HFF-Myc (cell line): ENCODE results near the gene SBF2.

Experiments
- DNase-seq: peaks from one replicate; pipeline ENCODE4 v3.0.0-alpha.2; 2011; ENCODE audit warnings: low read depth; ENCODE audit errors: extremely low read depth
- H3K4me3 ChIP-seq: replicated peaks from 2 replicates; pipeline ENCODE4 v1.5.1; 2011; ENCODE audit warnings: low read depth, mild to moderate bottlenecking, control low read depth, low read length
- TF ChIP-seq, protein P1 (sequence below): IDR thresholded peaks from 2 replicates; pipeline ENCODE4 v1.5.1; 2012; ENCODE audit warnings: mild to moderate bottlenecking, low read depth, low read length, control low read depth; ENCODE audit errors: missing control alignments

Gene SBF2

DNA sequence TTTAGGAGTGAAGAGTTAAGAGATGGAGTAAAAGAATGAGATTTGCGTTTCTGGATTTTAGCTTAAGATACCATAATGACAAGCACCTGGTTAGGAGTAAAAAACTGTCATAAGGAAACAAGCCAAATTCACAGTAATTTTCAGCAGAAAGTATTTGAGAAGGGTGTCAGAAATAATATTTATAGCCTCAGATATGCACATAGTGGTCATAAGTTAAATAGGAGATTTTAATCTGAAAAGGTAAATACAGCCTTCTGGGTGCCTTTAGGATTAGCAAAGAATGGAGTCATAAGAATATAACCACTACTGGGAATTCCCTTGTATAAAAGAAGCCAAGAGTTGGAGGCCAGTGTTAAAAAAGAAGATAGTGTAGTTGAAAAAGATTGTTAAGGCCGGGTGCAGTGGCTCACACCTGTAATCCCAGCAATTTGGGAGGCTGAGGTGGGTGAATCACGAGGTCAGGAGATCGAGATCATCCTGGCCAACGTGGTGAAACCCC is 470.1 kb downstream of the SBF2 start:
- no peak for DNase-seq
- no peak overlapping the region for H3K4me3 ChIP-seq
- TF ChIP-seq, protein P1, sequence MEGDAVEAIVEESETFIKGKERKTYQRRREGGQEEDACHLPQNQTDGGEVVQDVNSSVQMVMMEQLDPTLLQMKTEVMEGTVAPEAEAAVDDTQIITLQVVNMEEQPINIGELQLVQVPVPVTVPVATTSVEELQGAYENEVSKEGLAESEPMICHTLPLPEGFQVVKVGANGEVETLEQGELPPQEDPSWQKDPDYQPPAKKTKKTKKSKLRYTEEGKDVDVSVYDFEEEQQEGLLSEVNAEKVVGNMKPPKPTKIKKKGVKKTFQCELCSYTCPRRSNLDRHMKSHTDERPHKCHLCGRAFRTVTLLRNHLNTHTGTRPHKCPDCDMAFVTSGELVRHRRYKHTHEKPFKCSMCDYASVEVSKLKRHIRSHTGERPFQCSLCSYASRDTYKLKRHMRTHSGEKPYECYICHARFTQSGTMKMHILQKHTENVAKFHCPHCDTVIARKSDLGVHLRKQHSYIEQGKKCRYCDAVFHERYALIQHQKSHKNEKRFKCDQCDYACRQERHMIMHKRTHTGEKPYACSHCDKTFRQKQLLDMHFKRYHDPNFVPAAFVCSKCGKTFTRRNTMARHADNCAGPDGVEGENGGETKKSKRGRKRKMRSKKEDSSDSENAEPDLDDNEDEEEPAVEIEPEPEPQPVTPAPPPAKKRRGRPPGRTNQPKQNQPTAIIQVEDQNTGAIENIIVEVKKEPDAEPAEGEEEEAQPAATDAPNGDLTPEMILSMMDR: no peak

DNA sequence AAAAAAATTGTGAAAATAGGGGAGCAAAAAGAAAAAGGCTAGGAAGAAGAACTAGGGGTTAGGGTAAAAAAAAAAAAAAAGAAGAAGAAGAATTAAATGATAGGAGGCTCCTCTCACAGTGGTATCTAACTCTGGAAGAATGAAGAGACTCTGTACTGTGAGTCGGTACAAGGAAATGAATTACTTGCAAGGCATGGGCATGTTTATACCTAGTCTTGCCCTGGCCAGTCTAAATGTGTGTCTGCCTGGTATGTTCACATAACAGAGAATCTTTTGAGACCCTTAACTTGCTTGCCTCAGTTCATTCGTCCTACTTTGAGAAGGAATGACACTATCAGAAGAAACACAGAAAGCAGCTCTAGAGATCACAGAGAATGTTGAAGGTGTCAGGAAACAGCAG is 470.6 kb downstream of the SBF2 start:
- no peak for DNase-seq

DNA sequence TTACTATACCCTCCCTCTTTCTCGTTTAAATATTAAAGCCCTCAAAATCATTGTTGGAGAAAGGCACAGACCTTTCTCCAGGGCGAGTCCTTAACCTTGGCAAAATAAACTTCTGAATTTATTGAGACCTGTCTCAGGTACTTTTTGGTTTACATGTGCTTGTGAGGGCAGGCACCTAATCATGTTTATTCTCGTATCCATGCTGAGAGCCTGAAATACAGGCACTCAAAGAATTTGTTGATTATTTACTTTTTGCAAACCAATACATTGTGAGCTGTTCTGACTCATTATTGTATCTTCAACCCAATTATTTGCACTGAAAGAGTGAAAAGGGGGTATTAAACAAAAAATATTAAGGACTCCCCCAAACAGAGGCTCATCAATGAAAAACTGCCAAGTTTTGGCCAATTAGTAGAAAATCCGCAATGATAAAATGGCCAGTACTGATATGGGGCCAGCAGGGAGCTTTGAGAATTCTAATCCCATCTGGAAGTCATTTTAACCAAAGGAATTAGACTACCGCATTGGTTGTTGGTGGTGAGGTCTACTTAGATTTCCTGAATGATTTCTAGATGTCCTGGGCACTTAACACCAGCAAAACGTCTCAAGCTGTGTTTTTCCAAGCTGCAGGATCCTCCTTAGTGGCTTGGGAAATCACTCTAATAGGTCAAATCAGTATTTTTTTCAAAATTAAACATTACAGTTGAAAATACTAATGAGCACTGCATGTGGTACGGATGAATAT is 472.8 kb downstream of the SBF2 start:
- DNase-seq: peak; percentile 84
- H3K4me3 ChIP-seq: no peak overlapping the region
- TF ChIP-seq, protein P1: no peak

More for the DNA sequence above, 470.6 kb downstream of the SBF2 start:
- TF ChIP-seq, protein P1: no peak
- H3K4me3 ChIP-seq: no peak overlapping the region

DNA sequence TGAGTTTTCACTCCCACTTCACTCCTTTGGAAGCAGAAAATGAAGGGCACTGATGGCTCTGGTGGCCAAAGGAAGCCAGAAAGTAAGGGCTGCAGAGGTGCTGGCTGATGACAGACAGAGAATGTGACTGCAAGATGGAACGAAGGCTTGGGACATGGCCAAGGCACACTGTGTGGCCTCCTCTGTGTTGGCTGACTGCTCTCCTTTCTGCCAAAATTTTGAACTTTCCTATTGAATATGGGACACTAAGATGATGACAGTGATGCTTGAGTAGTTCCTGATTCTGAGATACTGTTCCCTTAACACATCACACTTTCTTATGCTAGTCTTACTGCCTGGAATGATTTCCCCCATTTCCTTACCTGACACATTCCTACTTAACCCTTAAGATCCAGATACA is 473.8 kb downstream of the SBF2 start:
- DNase-seq: no peak
- no peak overlapping the region for H3K4me3 ChIP-seq
- TF ChIP-seq, protein P1: no peak

DNA sequence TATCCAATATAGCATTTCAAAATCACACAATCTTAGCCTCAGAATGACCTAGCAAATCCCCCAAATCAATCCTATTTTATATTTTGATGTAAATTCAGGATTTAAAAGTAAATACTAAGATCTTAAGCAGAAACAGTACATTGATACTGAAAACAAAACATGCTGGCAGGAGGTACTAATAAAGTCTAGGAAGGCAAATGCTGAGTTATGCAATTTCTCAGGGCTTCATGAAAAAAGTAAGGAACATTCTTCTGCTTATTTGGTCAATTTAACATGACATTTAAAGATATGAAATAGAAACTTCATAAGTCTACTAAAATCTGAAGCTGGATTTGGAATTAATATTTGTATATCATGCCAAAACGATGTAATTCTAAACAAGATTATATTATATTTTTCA is 476.8 kb downstream of the SBF2 start:
- TF ChIP-seq, protein P1: no peak
- no peak for DNase-seq
- no peak overlapping the region for H3K4me3 ChIP-seq

DNA sequence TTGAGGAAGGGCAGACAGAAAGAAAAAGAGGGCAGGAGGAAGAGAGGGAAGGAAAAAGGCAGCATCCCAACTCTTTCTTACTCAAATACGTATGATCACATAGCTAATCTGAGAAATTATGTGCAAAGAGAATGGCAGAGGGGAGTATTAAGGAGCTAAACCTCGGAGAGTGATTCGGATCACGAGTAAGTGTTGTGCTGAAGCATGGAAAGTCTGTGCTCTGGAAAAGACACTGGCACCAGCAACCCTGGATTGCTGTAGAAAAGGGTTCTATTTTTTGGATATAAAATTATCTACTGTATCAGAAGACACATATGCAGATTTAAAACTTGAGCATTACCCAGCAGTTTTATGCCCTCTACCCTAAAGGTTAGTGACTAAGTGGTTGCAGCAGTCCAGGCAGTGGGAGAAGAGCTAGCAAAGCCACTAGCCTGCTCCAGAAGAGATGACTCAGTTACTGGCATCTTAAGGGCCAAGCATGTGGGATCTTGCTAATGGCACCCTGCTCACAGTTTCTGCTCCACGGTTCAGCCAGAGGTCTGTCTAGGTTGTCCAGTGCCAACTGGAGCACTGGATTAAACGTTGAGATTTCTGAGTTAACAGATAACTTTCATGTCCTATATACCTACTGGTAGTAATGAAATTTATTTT is 478.4 kb downstream of the SBF2 start:
- TF ChIP-seq, protein P1: no peak
- no peak overlapping the region for H3K4me3 ChIP-seq
- DNase-seq: no peak
